Large intestine (tissue), 3 donors: ENCODE measurements around the gene TGFBR3. TPM values are rescaled to one million over a fixed set of nuclear protein-coding genes. Genes with fewer than 3 reads are reported as not detected.

Experiments used
- DNase-seq, 2 donors: peaks; one replicate each; pipeline versions ENCODE4 v3.0.0 to v3.0.0-alpha.2; 2013
- H3K27ac ChIP-seq: one replicate; pipeline ENCODE4 v1.5.1; 2013; ENCODE audit warnings: low read length
- H3K27me3 ChIP-seq: 2 replicates; pipeline ENCODE4 v1.6.1; 2013; ENCODE audit warnings: low read length; ENCODE audit not compliant: control insufficient read depth, insufficient read depth
- H3K36me3 ChIP-seq: 2 replicates; pipeline ENCODE4 v1.6.1; 2013; ENCODE audit warnings: low read length; ENCODE audit not compliant: control insufficient read depth, insufficient read depth
- H3K4me1 ChIP-seq: one replicate; pipeline ENCODE4 v1.6.1; 2013; ENCODE audit warnings: low read length; ENCODE audit not compliant: control insufficient read depth, insufficient read depth
- H3K4me3 ChIP-seq: one replicate; pipeline ENCODE4 v1.5.1; 2013; ENCODE audit warnings: low read length
- H3K9me3 ChIP-seq: one replicate; pipeline ENCODE4 v1.6.1; 2013; ENCODE audit warnings: mild to moderate bottlenecking, low read depth, low read length, moderate library complexity; ENCODE audit not compliant: control insufficient read depth
- WGBS: methylation state at CpG from one replicate; pipeline ENCODE4 v1.1.5; 2013; ENCODE audit warnings: low lambda C conversion rate; ENCODE audit not compliant: insufficient coverage; 5-methylcytosine and 5-hydroxymethylcytosine counted together
- polyA plus RNA-seq: library from polyadenylated mRNA; unstranded; fragments of 120-200 nt; gene quantifications from one replicate; pipeline ENCODE4 v1.2.1, GENCODE V29; 2013

TGFBR3 gene
- polyA plus RNA-seq, 1 donor: 13.7 TPM

DNA sequence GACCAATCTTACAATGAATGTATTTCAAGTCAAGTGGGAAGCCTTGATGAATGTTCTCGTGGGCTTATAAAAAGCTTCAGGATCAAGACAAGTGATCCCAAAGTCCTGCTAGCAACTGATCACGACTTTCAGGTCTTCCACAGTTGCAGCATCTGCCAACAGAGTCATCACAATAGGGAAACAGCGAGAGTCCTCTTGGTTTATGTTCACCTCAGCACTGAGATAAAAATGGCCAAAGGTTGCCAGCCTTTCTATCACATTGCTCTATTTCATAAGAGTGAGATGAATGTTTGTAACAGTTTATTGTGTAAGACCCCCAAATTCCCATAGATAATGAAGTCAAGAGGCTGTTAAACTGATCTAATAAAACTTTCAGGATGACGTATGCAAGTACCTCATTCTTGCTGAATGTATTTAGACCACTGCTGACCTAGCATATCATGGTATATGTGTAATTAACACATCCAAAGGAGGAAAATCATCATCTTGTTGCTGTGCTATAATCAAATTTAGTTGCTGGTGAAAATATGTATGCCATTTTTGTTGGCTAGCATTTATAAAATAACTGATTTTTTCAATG is 150.6 kb downstream of the TGFBR3 start:
- Histone ChIP-seq H3K27ac (peak overlapping the region; percentile 80), H3K9me3 (no peaks in the 10 kb centered on the region), H3K4me3 (no peak overlapping the region), H3K36me3 (peaks cover 3% of the 10 kb centered on the region), H3K4me1 (peaks cover 54% of the 10 kb centered on the region), H3K27me3 (no peaks in the 10 kb centered on the region)
- no CpG with 5 or more reads among the region's 4 CpGs for WGBS
- peak; percentile 85 to 93 for DNase-seq

DNA sequence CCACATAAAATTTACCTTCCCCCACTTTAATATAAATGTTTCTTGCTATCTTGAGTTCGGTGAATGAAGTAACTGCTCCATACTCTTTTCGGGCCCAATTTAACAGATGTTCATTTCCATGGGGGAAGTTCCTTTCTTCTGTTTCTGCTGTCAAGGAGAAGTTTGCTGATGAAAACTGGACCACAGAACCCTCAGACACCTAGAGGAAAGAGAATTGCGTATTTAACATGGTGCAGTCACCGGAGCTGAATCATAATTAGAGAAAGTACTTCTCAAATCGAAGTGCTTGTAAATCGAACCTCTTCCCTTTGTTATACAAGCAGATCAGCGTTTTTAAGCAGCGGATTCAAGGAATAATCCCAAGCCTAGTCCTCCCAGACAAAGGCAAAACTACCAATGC is 151.2 kb downstream of the TGFBR3 start:
- 95% methylated on average over 4 of the region's 8 CpGs for WGBS
- no peaks in the 10 kb centered on the region for H3K9me3 ChIP-seq
- H3K27me3 ChIP-seq: no peaks in the 10 kb centered on the region
- peak overlapping the region; percentile 80 for H3K27ac ChIP-seq
- DNase-seq: no peak
- H3K4me3 ChIP-seq: no peak overlapping the region
- peaks cover 3% of the 10 kb centered on the region for H3K36me3 ChIP-seq
- peaks cover 54% of the 10 kb centered on the region for H3K4me1 ChIP-seq

DNA sequence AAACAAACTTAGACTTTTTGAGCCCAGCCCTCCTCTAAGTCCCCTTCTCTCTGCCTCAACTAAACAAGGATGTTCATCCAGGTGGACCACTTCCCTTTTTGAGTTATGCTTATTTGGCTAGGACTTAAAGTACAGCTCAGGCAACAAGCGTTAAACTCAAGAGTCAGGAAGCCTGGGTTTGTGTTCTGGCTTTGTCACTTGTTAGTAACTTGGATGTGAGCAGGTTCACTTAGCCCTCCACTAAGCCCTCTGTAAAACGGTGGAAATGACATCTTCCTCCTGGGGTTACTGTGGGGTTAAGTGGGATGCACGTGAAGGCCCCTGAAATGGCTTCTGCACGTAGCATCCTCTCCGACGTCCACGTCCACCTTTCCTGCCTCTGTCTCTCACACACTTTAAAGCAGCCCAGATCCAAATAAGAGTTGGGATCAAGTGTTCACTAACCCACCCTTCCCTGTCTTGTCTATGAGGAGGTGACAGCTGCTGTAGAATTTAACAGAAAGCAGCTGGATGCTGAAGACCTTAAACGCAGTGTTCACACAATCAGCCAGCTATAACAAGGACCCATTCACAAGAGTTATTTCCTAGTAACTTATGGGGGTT is 152.7 kb downstream of the TGFBR3 start:
- Histone ChIP-seq H3K27ac (peak overlapping the region; percentile 59), H3K36me3 (no peaks in the 10 kb centered on the region), H3K4me3 (no peak overlapping the region), H3K27me3 (no peaks in the 10 kb centered on the region), H3K4me1 (peaks cover 54% of the 10 kb centered on the region), H3K9me3 (no peaks in the 10 kb centered on the region)
- no CpG with 5 or more reads among the region's 8 CpGs for whole genome bisulfite sequencing
- DNase-seq: no peak

DNA sequence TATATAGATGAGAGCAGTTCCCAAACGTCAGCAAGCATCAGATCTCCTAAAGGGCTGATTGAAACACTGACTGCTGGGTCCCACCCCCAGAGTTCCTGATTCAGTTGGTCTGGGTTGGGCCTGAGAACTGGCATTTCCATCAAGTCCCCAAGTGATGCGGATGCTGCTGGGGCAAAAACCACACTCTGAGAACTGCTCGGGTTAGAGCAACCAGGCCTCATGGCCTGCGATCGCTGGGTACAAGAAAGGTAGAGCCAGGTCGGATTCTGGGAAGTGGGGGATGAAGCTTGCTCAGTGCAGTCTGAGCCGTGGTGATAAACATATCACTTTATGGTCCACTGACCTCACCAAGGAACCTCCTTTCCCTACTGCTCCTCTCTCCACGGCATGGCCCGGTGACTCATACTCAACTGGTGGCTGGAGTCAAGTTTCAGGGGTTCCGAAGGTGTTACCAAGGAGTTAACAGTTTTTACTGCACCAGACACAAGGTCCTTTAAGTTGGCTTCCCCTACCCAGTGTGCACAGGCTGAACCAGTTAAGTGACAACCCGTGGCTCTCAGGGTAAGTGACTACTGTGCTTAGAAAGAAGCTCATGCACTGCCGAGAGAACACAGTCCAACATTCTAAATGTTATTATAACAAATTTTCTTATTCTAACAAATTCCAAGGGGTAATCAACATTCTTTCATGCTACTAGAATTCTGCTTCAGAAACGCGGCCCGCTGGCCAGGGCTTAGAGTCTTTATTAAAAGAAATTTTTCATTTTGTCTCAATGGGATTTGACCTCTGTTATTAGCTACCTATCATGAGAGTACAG is 153.5 kb downstream of the TGFBR3 start:
- H3K9me3 ChIP-seq: no peaks in the 10 kb centered on the region
- no peak overlapping the region for H3K4me3 ChIP-seq
- DNase-seq: peak; percentile 90 to 97
- peak overlapping the region; percentile 59 for H3K27ac ChIP-seq
- H3K36me3 ChIP-seq: no peaks in the 10 kb centered on the region
- WGBS: 27% methylated on average over 3 of the region's 15 CpGs
- no peaks in the 10 kb centered on the region for H3K27me3 ChIP-seq
- peaks cover 52% of the 10 kb centered on the region for H3K4me1 ChIP-seq

DNA sequence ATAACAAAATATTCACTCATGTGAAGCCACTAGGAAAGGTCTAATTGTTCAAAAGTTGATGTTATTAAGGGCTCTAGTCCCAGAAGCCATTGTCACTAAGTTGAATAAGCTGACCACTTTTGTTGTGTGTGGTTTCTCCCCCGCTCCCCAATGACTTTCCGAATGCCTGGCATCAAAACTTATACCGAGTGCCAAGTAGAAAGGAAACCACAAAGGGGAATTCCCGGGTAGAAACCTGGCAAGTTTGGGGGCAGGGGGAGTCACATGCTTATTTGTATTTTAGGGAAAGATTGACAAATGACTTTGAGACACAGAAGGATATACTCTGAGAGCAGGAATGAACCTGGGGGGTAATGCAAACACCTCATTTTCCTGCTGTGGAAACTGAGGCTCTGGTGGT is 154.1 kb downstream of the TGFBR3 start:
- whole genome bisulfite sequencing: 83% methylated on average over 1 of the region's 4 CpGs
- no peak overlapping the region for H3K27ac ChIP-seq
- DNase-seq: no peak
- no peaks in the 10 kb centered on the region for H3K36me3 ChIP-seq
- peaks cover 45% of the 10 kb centered on the region for H3K4me1 ChIP-seq
- H3K9me3 ChIP-seq: no peaks in the 10 kb centered on the region
- no peaks in the 10 kb centered on the region for H3K27me3 ChIP-seq
- H3K4me3 ChIP-seq: no peak overlapping the region

DNA sequence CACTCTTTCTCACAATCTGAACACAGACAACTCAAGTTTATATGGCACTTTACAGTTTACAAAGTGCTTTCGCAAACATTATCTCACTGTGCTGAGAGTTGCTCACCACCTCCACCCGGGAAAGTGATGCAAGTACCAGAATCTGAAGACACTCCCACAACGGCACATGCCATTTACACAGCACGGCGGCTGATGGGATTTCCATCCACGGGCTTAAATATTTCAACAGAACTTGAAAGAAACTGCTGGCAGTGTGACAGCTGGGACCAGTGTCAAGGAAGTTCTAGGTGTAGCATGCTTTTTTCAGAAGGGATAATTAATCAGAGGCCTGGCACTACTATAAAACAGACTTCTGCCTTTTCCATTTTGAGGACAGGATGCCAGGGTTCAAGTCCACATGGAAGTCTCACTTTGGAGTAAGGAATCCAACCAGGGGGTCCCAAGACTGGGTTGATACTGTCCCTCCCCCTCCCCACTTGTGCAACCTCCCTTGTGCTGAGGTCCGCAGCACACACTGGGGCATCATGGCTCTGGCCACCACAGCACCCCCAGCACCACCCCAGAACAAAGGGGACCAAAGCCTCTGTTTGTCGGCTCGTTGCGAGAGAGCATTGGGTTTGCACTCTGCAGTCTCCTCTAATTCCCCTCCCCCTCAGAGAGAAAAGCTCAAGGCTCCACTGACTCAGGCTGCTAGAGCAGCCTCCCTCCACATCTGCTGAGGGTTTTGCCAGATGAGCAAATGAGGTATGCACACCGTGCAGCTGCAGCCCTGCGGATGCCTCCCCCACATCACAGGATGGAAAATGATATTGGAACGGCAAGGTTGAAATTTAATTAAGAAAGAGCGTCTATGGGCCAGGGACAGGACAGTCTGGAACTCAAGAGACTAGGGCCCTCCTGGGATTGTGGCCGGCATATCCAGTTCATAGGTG is 154.9 kb downstream of the TGFBR3 start:
- no peaks in the 10 kb centered on the region for H3K27me3 ChIP-seq
- no peak overlapping the region for H3K4me3 ChIP-seq
- no CpG with 5 or more reads among the region's 15 CpGs for WGBS
- H3K4me1 ChIP-seq: peaks cover 37% of the 10 kb centered on the region
- H3K9me3 ChIP-seq: no peaks in the 10 kb centered on the region
- DNase-seq: peak in 1 of 2 donors; percentile 37
- no peak overlapping the region for H3K27ac ChIP-seq
- no peaks in the 10 kb centered on the region for H3K36me3 ChIP-seq

DNA sequence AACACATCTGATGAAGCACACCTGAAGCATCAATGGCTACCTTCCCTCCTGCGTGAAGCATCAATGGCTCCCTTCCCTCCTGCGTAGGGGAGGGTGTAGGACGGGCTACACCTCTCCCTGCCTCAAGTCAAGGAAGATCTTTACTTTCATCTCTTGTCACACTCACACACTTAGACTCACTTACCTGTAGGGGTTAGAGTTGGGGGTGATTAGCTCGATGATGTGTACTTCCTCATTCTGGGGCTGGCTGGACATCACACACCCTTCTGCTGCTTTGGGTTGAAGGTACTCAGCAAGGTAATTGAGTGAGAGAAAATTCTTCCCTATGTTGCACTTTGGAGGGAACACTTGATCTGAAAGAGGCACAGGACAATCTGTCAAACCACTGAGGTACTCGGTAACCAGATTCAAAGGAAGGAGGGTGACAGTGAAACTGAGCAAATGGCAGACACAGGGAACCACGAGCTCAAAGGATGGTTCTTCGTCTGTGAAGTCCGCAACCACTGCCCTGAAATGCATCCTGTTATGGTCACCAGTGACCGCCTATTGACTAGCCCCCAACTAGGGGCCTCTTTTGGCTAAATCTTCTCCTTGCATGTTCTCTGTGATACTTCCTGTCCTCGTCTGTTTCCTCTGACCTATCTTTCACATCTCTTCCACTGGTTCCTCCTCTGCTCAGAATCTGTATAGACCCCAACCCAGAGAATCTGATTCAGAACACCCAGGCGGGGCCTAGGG is 156.2 kb downstream of the TGFBR3 start:
- no peaks in the 10 kb centered on the region for H3K27me3 ChIP-seq
- H3K4me3 ChIP-seq: no peak overlapping the region
- peaks cover 28% of the 10 kb centered on the region for H3K4me1 ChIP-seq
- H3K9me3 ChIP-seq: no peaks in the 10 kb centered on the region
- H3K36me3 ChIP-seq: no peaks in the 10 kb centered on the region
- WGBS: 100% methylated on average over 1 of the region's 11 CpGs
- DNase-seq: no peak
- no peak overlapping the region for H3K27ac ChIP-seq

DNA sequence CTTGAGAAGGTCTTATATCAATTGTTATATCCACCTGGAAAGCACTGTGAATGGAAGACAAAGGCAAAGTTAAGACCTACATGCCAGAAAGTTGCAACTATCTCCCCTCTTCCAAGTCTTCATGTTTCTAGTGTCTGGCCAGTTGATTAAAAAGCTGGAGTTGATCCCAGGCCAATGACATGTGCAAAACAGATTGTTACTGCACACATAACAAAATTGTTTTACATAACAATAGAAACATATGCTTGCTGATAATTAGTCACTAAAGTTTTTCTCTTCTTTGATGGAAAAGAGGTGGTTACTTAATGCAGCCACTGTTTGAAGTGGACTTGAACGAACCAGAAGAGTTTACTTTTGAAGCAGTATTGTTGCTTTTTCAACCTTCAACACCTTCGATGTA is 158.2 kb downstream of the TGFBR3 start:
- no CpG with 5 or more reads among the region's 2 CpGs for WGBS
- peaks cover 10% of the 10 kb centered on the region for H3K4me1 ChIP-seq
- no peaks in the 10 kb centered on the region for H3K9me3 ChIP-seq
- DNase-seq: no peak
- no peak overlapping the region for H3K4me3 ChIP-seq
- H3K36me3 ChIP-seq: no peaks in the 10 kb centered on the region
- no peak overlapping the region for H3K27ac ChIP-seq
- no peaks in the 10 kb centered on the region for H3K27me3 ChIP-seq

DNA sequence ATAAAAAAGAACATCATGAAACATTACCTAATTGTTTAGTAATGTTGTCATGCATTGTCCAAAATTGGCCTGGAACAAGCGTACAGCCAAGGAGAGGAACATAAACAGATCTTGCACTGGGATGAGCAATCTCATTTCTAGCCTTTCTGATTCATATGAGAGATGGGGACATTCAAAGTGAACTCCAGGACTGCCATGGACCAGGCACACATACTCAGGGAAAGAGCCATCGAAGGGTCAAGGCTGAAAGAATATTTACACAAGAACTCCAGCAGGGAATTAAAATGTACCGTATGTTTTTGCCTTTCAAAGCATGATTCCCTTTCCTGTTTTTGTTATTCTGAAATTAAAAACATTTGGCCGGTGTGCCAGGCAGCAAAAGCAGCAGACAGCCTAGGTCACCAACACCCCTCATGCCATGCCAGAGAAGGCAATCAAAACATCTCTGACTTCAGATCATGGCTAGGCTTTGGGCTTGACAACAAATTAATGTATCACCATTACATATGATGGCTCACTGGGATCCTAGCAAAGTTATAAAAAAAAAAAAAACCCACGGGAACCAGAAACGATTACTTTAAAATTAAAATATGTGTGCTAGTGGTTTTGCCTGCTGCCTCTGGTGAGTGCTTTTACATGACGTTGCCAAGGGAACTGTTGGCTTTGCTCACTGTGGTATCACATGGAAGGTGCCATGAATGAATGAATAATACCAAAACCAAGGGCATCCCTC is 159.8 kb downstream of the TGFBR3 start:
- no peaks in the 10 kb centered on the region for H3K4me1 ChIP-seq
- 55% methylated on average over 2 of the region's 7 CpGs for WGBS
- peak in 1 of 2 donors; percentile 43 for DNase-seq

More for the DNA sequence above, 159.8 kb downstream of the TGFBR3 start:
- Histone ChIP-seq H3K27ac (peak overlapping the region; percentile 55), H3K4me3 (no peak overlapping the region), H3K36me3 (peaks cover 3% of the 10 kb centered on the region), H3K9me3 (no peaks in the 10 kb centered on the region), H3K27me3 (no peaks in the 10 kb centered on the region)
